ENCODE data around the gene DERA.
A peak's percentile ranks its signal among the peaks of the same experiment; 100 is the strongest.
"Not testable (repeated sequence)": the region's sequence is repeated elsewhere in the genome, so short reads cannot be mapped to it uniquely, and the experiment has no call there.

The DERA gene

GRCh38 chr12:15910864-15911721, at the start of gene DERA:
TSS of gene DERA (plus strand) at chr12:15911332. CDS start at chr12:15911384, 52 bp downstream.
- DNase-seq (ENCODE audit: low read depth): peak; percentile 67

- no peak for DNase-seq (ENCODE audit: low read depth)
These were observed 49.7 kb upstream of the DERA start for GRCh38 chr12:15861404-15861803.

- no peak for DNase-seq (ENCODE audit: low read depth)
These were observed 48.3 kb upstream of the DERA start for GRCh38 chr12:15862840-15863239.

DNA sequence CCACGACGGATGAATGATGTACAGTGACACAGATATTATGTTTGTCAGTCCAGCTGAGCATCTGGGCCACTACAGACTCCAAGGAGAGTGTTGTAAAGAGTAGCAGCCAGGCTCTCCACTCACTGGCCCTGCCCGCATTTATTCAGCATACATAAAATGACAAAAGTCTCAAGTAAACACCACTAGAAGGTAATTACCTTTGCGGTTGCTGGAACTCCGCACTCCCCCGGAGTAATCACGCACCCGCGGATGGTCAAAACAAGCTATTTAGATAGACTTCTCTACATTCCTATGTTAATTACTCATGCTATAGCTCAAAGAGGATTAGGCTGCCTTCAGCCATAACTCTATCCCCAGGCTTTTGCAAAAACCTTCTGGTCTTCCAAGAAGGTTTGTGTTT, 47.8 kb upstream of the DERA start:
- DNase-seq (ENCODE audit: low read depth): no peak

GRCh38 chr12:15863984-15864383, 47.1 kb upstream of the DERA start:
- no peak for DNase-seq (ENCODE audit: low read depth)

DNA sequence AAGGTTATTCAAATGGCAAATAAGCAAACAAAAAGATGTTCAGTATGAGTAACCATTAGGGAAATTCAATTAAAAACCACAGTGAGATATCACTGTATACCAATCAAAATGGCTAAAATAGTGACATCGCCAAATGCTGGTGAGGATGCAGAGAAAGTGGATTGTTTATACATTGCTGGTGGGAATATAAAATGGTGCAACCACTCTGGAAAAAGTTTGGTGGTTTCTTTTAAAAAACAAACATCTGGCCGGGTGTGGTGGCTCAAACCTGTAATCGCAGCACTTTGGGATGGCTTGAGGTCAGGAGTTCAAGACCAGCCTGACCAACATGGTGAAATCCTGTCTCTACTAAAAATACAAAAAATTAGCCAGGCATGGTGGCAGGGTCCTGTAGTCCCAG, 42.9 kb upstream of the DERA start:
- no peak for DNase-seq (ENCODE audit: low read depth)

DNA sequence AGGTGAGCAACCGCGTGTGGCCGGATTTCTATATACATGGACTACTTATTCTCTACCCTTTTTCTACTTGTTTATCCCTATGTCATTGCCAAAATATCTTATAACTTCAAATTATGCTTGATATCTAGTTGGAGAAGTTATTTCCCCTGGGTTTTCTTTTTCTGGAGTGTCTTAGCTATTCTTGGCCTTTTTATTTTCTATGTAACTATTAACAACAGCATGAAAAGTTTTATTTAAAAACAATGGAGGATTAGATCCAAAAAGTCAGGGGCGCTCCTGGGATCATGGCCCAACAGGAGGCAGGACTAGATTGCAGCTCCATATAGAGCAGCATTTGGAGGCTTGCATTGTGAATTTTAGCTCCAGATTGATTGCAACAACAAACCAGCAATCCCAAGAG, 37.6 kb upstream of the DERA start:
- DNase-seq (ENCODE audit: low read depth): no peak

- not testable (repeated sequence) for DNase-seq (ENCODE audit: low read depth)
These were observed 36.5 kb upstream of the DERA start for GRCh38 chr12:15874556-15875145.

DNA sequence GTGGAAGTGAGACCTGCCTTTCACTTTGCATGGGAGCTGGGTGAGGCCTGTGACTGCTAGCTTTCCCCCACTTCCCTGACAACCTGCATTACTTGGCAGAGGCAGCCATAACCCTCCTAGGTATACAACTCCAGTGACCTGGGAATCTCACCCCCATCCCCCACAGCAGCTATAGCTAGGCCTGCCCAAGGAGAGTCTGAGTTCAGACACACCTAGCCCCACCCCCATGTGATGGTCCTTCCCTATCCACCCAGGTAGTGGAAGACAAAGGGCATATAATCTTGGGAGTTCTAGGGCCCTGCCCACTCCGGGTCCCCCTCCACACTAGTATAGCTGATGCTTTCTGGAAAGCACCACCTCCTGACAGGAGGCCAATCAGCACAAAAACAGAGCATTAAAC, 35.3 kb upstream of the DERA start:
- no peak for DNase-seq (ENCODE audit: low read depth)

DNA sequence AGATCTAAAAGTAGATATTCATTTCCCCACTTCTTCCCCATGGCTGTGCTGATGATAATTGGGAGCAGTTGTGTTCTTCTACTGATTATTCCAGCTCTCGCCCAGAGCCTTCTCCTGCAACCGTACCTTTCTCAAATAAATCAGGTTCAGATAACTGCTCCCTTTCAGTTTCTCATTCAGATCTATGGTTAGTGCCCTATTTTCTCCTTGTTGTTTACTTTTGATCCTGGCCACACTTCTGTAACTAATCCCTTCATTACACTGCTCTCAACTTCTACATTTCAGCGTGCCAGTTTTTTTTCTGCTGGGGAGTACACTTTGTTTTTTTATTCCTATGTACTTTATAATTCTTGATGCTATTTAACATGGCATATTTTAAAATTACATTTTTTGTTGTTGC, 31.7 kb upstream of the DERA start:
- DNase-seq (ENCODE audit: low read depth): no peak

GRCh38 chr12:15880721-15881120, 30.4 kb upstream of the DERA start:
- DNase-seq (ENCODE audit: low read depth): no peak

DNA sequence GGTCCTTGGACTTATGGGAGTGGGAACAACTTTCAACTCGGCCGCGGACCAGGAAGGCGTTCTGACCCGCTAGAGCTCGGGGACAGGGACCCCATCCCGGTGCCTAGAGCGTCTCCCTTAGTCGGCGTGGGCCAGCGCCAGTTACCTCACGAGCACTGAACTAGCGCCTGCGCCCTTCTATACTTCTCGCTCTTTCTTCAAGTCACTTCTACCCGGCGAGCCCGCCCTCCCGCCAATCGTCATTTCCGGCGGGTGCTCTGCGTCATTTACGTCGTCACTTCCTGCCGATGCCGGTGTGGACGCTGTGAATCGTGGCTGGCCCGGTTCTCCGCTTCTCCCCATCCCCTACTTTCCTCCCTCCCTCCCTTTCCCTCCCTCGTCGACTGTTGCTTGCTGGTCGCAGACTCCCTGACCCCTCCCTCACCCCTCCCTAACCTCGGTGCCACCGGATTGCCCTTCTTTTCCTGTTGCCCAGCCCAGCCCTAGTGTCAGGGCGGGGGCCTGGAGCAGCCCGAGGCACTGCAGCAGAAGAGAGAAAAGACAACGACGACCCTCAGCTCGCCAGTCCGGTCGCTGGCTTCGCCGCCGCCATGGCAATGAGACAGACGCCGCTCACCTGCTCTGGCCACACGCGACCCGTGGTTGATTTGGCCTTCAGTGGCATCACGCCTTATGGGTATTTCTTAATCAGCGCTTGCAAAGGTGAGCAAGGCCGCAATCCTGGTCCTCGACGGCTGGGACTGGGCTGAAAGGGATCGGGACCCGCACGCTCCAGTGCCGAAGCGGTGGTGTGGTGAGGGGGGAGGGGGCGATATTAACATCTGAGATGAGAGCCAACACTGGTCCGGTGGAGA, 28.8 kb upstream of the DERA start, which contains the start of gene STRAP:
TSS of gene STRAP (plus strand) at position 270 of the 854 bp plus-strand sequence. CDS start at position 591, 321 bp downstream.
- DNase-seq (ENCODE audit: low read depth): peak; percentile 91

DNA sequence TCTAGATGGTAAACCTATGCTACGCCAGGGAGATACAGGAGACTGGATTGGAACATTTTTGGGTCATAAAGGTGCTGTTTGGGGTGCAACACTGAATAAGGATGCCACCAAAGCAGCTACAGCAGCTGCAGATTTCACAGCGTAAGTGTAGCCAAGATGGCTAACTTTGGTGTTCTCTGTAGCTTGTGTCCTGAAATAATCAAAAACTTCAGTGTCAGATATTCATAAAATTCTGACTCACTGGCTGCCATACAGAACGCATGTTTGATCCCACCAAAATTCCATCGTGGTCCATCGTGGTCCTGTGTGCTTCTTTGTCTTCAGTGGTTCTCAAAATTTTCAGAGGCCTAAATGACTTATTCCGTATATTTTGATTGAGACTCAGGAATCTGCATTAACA, 27.6 kb upstream of the DERA start:
- no peak for DNase-seq (ENCODE audit: low read depth)

DNA sequence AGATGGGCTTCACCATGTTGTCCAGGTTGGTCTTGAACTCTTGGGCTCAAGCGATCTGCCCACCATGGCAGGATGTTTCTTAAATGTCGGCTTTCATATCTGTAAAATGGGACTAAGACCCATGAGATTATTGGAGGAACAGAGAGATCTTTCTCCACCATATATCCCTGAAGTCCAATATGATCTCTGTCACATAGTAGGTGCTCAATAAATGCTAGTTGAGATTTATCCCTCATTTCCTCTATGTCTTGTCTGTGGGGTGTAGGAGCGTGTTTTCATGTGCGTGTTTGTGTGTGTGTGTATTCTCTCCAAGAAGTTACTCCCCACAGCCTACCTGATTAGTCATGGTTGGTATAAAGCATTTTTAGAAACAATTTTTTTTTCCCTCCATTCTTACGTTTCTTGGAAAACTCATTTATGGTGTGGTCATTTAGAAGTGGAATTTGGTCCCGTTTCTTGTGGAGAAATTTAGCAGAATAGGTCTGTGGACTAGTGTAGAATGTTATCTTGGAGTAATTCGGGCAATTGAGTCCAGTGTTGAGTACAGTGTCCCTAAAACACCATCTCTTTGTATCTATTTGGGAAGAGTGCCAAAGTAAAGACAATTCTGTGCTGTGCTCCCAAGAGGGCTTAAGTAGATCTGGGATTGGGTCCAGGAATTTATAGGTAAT, 24.6 kb upstream of the DERA start:
- no peak for DNase-seq (ENCODE audit: low read depth)

DNA sequence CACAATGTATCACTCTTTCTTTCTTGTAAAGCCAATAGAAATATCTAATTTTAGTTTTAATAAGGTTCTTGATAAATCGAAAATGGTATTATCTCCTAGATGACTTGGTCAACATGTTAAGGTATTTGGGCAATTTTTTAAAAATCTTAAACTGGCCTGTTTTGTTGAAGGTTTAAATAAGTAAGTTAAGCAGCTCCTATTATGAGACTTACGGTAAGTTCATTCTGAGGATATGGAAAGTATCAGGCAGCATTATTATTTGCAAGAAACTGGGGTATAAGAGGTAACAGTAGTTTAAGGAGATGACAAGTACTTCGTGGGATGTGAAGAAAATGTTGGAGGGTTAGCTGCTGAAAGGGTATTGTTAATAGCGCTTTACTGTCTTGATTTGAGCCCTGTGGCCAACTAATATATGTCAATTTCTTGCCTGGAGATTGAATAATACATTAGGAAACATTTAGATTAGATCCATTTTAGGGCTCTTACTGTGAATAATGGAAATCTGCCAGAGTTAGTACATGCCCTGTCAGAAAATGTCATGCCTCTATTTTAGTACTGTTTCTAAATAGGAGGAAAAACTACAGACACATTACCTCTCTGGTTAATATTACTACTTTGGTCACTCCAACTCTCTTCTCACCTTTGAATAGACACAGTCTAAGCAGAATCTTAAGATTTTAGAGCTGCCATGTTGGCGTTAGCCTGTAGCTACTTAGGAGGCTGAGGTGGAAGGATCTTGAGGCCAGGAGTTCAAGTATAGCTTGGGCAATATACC, 23.9 kb upstream of the DERA start:
- no peak for DNase-seq (ENCODE audit: low read depth)

- DNase-seq (ENCODE audit: low read depth): no peak
These were observed 18.4 kb upstream of the DERA start for GRCh38 chr12:15892645-15893259.

DNA sequence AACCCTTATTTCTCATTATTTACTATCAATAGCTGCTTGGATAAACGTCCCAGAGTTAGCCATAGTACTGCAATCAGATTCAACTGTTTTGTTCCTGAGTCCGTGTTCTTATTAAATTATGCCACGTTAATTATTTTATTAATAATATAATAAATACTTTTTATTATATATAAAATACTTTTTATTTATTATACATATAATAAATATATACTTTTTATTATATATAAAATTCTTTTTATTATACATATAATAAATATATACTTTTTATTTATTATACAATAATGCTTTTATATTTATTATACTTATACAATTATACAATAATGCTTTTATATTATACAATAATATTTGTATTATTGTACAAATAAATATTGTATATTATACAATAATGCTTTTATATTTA, 17.9 kb upstream of the DERA start:
- no peak for DNase-seq (ENCODE audit: low read depth)

DNA sequence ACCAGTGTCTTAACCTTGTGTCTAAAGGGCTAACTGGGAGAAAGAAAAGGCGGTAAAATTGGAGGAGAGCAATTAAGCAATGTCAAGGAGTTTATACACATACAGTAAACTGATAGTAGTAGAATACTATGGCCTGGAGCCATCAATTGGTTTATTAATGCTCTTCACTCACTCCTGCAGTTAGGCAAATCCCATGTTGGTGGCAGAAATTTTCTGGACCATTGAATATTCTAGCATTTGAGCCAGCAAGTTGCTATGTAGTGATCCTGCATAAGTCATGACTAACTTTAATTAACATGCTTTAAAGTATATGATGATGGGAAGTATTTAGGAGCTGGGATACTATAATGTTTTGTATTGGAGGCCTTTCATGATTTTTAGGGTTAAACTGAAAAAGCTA, 14.3 kb upstream of the DERA start:
- no peak for DNase-seq (ENCODE audit: low read depth)

- DNase-seq (ENCODE audit: low read depth): no peak
These were observed 13.7 kb upstream of the DERA start for GRCh38 chr12:15897433-15897832.

- DNase-seq (ENCODE audit: low read depth): no peak
These were observed 11.8 kb upstream of the DERA start for GRCh38 chr12:15899282-15899870.

All from HS-27A (cell line).